Natural killer cell (primary cell): ENCODE data around the gene CCDC186. TPM values are rescaled to one million over a fixed set of nuclear protein-coding genes. Genes with fewer than 3 reads are reported as not detected.

Experiments used
- ATAC-seq, 3 donors: fragments of 150-1000 bp in 2 of 3; fragments of 200-7000 bp in 1 of 3; cut with Tn5 transposase; 1 replicate in 1 of 3; 2 replicates in 2 of 3; pipeline ENCODE4 v1.10.0; 2021; ENCODE audit warnings: mild to moderate bottlenecking in 2 of 3, moderate library complexity in 2 of 3
- DNase-seq, 2 donors: peaks; one replicate each; pipeline versions ENCODE4 v3.0.0 to v3.0.0-alpha.2; 2013 to 2021; ENCODE audit warnings: mixed read lengths in 1 of 2
- H3K27ac ChIP-seq: one replicate; pipeline ENCODE4 v1.5.1; 2013; ENCODE audit warnings: mild to moderate bottlenecking, low read length
- H3K27me3 ChIP-seq: one replicate; pipeline ENCODE4 v1.6.1; 2013; ENCODE audit warnings: low read length; ENCODE audit not compliant: control insufficient read depth, insufficient read depth
- H3K36me3 ChIP-seq: one replicate; pipeline ENCODE4 v1.6.1; 2013; ENCODE audit warnings: low read length; ENCODE audit not compliant: control insufficient read depth, insufficient read depth
- H3K4me1 ChIP-seq: one replicate; pipeline ENCODE4 v1.6.1; 2013; ENCODE audit warnings: low read length; ENCODE audit not compliant: control insufficient read depth, insufficient read depth
- H3K4me3 ChIP-seq: one replicate; pipeline ENCODE4 v1.5.1; 2013; ENCODE audit warnings: low read length
- H3K9me3 ChIP-seq: one replicate; pipeline ENCODE4 v1.6.1; 2013; ENCODE audit warnings: low read length; ENCODE audit not compliant: control insufficient read depth, insufficient read depth
- H3K27ac Mint-ChIP-seq, 2 donors: one replicate each; pipeline ENCODE4 v1.8.0; 2022; ENCODE audit warnings: mild to moderate bottlenecking in 2 of 2, mixed read lengths in 2 of 2, moderate library complexity in 1 of 2
- H3K27me3 Mint-ChIP-seq, 2 donors: one replicate each; pipeline ENCODE4 v1.8.0; 2022; ENCODE audit warnings: low read depth in 2 of 2, mixed read lengths in 2 of 2
- H3K36me3 Mint-ChIP-seq: one replicate; pipeline ENCODE4 v1.8.0; 2022; ENCODE audit warnings: mixed read lengths
- H3K4me1 Mint-ChIP-seq, 2 donors: one replicate each; pipeline ENCODE4 v1.8.0; 2022; ENCODE audit warnings: mixed read lengths in 2 of 2
- H3K4me3 Mint-ChIP-seq: one replicate; pipeline ENCODE4 v1.8.0; 2022; ENCODE audit warnings: mild to moderate bottlenecking, moderate library complexity, mixed read lengths
- H3K9me3 Mint-ChIP-seq, 2 donors: one replicate each; pipeline ENCODE4 v1.8.0; 2022; ENCODE audit warnings: mixed read lengths in 2 of 2
- WGBS: methylation state at CpG from one replicate; pipeline ENCODE4 v1.1.7; 2013; ENCODE audit warnings: missing lambda C conversion rate; ENCODE audit not compliant: insufficient coverage; 5-methylcytosine and 5-hydroxymethylcytosine counted together
- intact Hi-C: fragments of 100-400 bp; cut with micrococcal nuclease; formaldehyde crosslinking; loops from one replicate; pipeline ENCODE4 v1.14.2; 2022
- total RNA-seq, 4 donors: library from RNA; stranded (reverse); fragments of 120-200 nt in 1 of 4; gene quantifications; one replicate each; pipeline versions ENCODE4 v1.2.3 to v1.2.4, GENCODE V29; 2013 to 2022
- TF ChIP-seq, protein P1 (sequence below): fragments of 200-600 bp; IDR thresholded peaks from one replicate; pipeline ENCODE4 v1.8.0; 2022; ENCODE audit warnings: antibody characterized with exemption

The CCDC186 gene
- total RNA-seq, 3 donors from 2014 or later (not counting 1 experiment from before 2014, with no cell fraction given) = 51.1 to 66.9 (median 54.0) TPM

DNA sequence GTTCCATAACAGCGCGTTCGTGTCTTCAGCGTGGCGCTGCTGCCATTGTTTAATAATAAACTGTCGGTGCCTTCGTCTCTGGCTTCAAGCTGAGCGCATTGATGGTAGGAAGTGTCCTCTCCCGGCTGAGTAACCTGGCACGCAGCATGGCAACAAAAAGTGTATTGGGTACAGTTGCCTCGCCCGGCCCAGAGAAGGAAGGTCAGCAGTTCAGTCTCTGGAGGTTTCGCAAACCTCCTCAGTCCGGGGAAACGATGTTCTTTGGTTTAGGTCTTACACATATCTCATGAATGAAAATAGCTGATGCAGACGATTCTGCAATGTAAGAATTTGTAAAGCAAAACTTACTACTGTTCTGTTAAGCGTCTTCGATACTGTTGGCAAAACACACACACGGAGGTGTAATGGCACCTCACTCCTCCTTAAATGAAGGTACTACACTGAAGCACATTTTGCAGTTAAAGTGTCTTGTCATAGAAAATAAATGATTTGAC lies 739 bp upstream of the CCDC186 start:
- no peaks in the 10 kb centered on the region for H3K9me3 ChIP-seq
- H3K4me3 Mint-ChIP-seq = peak overlapping the region; percentile 100
- H3K9me3 Mint-ChIP-seq = no peaks in the 10 kb centered on the region
- DNase-seq = no peak
- intact Hi-C loops = loop anchor here (1.0 to 10.0 kb wide), 4 partner anchors 320 to 648 kb away; partner anchors contain the start of genes CASP7, DCLRE1A, FHIP2A and NHLRC2
- peaks cover 11 to 27% of the 10 kb centered on the region in 2 donors for H3K27me3 Mint-ChIP-seq
- peak overlapping the region; percentile 88 for H3K4me3 ChIP-seq
- peak in 1 of 3 donors; percentile 37 for ATAC-seq
- peak overlapping the region; percentile 98 to 100 for H3K27ac Mint-ChIP-seq
- TF ChIP-seq, protein P1, sequence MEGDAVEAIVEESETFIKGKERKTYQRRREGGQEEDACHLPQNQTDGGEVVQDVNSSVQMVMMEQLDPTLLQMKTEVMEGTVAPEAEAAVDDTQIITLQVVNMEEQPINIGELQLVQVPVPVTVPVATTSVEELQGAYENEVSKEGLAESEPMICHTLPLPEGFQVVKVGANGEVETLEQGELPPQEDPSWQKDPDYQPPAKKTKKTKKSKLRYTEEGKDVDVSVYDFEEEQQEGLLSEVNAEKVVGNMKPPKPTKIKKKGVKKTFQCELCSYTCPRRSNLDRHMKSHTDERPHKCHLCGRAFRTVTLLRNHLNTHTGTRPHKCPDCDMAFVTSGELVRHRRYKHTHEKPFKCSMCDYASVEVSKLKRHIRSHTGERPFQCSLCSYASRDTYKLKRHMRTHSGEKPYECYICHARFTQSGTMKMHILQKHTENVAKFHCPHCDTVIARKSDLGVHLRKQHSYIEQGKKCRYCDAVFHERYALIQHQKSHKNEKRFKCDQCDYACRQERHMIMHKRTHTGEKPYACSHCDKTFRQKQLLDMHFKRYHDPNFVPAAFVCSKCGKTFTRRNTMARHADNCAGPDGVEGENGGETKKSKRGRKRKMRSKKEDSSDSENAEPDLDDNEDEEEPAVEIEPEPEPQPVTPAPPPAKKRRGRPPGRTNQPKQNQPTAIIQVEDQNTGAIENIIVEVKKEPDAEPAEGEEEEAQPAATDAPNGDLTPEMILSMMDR = no peak
- no peaks in the 10 kb centered on the region for H3K36me3 Mint-ChIP-seq
- peaks cover 6% of the 10 kb centered on the region for H3K4me1 ChIP-seq
- H3K4me1 Mint-ChIP-seq = peaks cover 42 to 45% of the 10 kb centered on the region in 2 donors
- 2% methylated on average over 19 of the region's 19 CpGs for WGBS
- H3K27me3 ChIP-seq = no peaks in the 10 kb centered on the region
- peak overlapping the region; percentile 62 for H3K27ac ChIP-seq
- H3K36me3 ChIP-seq = no peaks in the 10 kb centered on the region

DNA sequence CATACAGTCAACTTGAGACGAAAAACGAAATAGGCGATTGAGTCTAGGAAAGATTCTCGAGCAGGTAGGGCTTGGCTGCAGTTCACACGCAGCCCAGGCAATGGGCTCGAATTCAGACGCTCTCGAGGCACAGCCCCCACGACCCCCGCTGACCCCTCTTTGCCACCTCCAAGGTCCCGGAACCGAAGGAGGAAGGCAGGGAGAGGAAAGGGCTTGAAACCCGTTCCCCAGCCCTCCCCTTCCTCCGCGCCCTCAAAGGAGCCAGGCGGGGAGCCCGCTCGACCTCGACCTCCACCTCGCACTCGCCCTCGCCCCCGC lies 441 bp downstream of the CCDC186 start:
- intact Hi-C loops = loop anchor here (5.0 to 10.0 kb wide), 2 partner anchors 371 to 649 kb away; partner anchors contain the start of gene FHIP2A
- DNase-seq (no peak), ATAC-seq (peak in 1 of 3 donors; percentile 0)
- peak overlapping the region; percentile 88 for H3K4me3 ChIP-seq
- H3K4me1 ChIP-seq = peaks cover 6% of the 10 kb centered on the region
- H3K27ac ChIP-seq = peak overlapping the region; percentile 90
- no peaks in the 10 kb centered on the region for H3K27me3 ChIP-seq
- H3K36me3 Mint-ChIP-seq = no peaks in the 10 kb centered on the region
- H3K4me3 Mint-ChIP-seq = peak overlapping the region; percentile 100
- H3K9me3 Mint-ChIP-seq = no peaks in the 10 kb centered on the region
- H3K36me3 ChIP-seq = no peaks in the 10 kb centered on the region
- H3K4me1 Mint-ChIP-seq = peaks cover 46 to 48% of the 10 kb centered on the region in 2 donors
- 0% methylated on average over 23 of the region's 23 CpGs for WGBS
- peaks cover 1% of the 10 kb centered on the region for H3K9me3 ChIP-seq
- H3K27ac Mint-ChIP-seq = peak overlapping the region; percentile 98 to 100
- H3K27me3 Mint-ChIP-seq = peaks cover 6 to 19% of the 10 kb centered on the region in 2 donors
- TF ChIP-seq, protein P1 = no peak

DNA sequence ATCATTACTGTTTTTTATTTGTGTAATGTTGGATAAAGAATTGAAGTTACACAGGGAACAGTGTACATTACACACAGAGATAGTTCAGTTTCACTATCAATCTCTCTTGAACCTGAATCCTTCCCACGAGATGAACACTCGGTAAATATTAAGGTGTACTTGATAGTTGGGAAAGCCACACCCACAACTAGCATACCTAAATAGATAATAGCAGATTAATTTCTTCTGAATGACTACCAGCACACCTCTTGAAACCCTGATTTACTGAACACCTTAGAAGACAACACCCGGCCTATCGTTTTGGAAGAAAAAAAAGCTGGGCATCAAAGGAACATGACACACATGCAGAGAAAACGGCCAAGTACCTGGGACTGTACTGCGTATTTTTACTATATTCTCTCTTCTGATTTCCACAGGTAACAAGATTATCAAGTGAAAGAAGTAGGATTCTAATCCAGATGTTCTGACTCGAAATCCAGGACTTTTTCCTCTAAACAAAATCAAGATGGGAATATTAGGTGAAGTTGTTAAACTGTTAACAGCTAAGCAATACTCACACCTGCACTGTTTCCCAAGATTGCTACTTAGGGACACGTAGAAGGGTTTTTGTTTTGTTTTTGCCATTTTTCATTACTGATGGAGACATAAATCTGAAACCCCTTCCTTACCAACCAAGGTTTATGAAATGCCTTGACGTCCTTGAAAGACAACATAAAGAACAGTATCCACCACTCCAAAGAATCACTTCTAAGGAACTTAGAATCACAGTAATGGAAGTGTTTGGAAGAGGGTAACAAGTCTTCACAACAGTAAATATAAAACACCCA lies 1.0 kb downstream of the CCDC186 start:
- Histone ChIP-seq H3K9me3 (peaks cover 4% of the 10 kb centered on the region), H3K27ac (peak overlapping the region; percentile 90), H3K4me1 (peaks cover 6% of the 10 kb centered on the region), H3K4me3 (peak overlapping the region; percentile 88), H3K27me3 (no peaks in the 10 kb centered on the region), H3K36me3 (no peaks in the 10 kb centered on the region)
- Mint-ChIP-seq H3K4me3 (peak overlapping the region; percentile 100), H3K27ac (peak overlapping the region; percentile 98 to 100), H3K27me3 (peaks cover 6 to 13% of the 10 kb centered on the region in 2 donors), H3K36me3 (no peaks in the 10 kb centered on the region), H3K9me3 (no peaks in the 10 kb centered on the region), H3K4me1 (peaks cover 51 to 53% of the 10 kb centered on the region in 2 donors)
- ATAC-seq (no peak), DNase-seq (peak in 1 of 2 donors; percentile 28)
- 43% methylated on average over 2 of the region's 9 CpGs for WGBS
- intact Hi-C loops = loop anchor here (5.0 to 10.0 kb wide), 2 partner anchors 372 to 649 kb away; partner anchors contain the start of gene FHIP2A
- TF ChIP-seq, protein P1 = no peak
